Measurements from ENCODE around the gene CD300LB. TPM values are rescaled to one million over a fixed set of nuclear protein-coding genes. Genes with fewer than 3 reads are reported as not detected.
"Not testable (repeated sequence)": the region's sequence is repeated elsewhere in the genome, so short reads cannot be mapped to it uniquely, and the experiment has no call there.

The CD300LB gene
- total RNA-seq, 1 donor from 2014 or later = not detected

DNA sequence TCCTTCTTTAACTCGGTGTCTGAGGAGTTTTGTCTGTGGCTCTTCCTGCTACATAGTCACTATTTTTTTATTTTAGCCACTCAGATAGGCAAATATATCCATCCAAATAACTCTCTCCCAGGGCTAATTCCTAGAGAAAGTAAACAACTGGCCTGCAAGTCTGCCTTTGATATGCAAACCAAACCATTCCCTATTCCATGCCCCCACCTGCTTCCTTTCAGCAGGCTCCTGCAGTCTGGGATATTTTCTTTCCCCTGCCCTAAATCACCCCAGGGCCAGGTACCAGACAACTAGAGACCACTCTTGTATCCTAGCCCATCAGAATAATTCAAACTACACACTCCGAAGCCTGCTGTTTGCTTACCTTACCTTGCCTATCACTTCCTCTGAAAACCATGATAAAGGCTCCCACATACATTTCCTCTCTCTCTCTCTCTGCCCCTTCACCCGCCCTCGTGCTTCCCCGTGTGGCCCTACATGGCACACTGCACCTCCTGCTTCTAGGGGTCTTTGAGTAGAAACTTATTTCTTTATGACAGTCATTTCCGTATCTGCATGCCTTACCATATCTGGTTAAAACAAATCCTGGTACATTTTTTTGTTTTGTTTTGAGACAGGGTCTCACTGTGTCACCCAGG lies 27.7 kb upstream of the CD300LB start:
- Mint-ChIP-seq H3K4me3 (ENCODE audit: unreplicated experiment) (no peak overlapping the region), H3K27ac (ENCODE audit: unreplicated experiment) (no peak overlapping the region), H3K36me3 (ENCODE audit: unreplicated experiment) (peaks cover 27% of the 10 kb centered on the region), H3K9me3 (ENCODE audit: unreplicated experiment) (peaks cover 5% of the 10 kb centered on the region), H3K27me3 (ENCODE audit: unreplicated experiment) (no peaks in the 10 kb centered on the region), H3K4me1 (ENCODE audit: low read depth, unreplicated experiment) (no peaks in the 10 kb centered on the region)
- TF ChIP-seq, protein P1, sequence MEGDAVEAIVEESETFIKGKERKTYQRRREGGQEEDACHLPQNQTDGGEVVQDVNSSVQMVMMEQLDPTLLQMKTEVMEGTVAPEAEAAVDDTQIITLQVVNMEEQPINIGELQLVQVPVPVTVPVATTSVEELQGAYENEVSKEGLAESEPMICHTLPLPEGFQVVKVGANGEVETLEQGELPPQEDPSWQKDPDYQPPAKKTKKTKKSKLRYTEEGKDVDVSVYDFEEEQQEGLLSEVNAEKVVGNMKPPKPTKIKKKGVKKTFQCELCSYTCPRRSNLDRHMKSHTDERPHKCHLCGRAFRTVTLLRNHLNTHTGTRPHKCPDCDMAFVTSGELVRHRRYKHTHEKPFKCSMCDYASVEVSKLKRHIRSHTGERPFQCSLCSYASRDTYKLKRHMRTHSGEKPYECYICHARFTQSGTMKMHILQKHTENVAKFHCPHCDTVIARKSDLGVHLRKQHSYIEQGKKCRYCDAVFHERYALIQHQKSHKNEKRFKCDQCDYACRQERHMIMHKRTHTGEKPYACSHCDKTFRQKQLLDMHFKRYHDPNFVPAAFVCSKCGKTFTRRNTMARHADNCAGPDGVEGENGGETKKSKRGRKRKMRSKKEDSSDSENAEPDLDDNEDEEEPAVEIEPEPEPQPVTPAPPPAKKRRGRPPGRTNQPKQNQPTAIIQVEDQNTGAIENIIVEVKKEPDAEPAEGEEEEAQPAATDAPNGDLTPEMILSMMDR (IDR thresholded peaks at IDR 0.05; ENCODE audit: partially characterized antibody, unreplicated experiment) = no peak
- DNase-seq = no peak

DNA sequence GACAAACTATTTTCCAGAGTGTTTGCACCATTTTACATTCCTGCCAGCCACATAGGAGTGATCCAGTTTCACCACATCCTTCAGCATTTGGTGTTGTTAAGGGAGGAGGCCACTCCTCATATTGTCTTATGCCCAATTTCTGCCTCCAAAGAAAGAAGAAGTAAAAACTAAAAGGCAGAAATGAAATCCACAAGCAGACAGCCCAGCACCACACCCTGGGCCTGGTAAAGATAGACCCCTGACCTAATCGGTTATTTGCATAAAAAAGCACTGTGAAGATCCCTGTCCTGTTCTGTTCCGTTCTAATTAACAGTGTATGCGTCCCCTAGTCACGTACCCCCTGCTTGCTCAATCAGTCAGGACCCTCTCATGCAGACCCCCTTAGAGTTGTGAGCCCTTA lies 27.1 kb upstream of the CD300LB start:
- H3K4me1 Mint-ChIP-seq (ENCODE audit: low read depth, unreplicated experiment); H3K4me3 Mint-ChIP-seq (ENCODE audit: unreplicated experiment); H3K27ac Mint-ChIP-seq (ENCODE audit: unreplicated experiment); H3K27me3 Mint-ChIP-seq (ENCODE audit: unreplicated experiment); DNase-seq; H3K9me3 Mint-ChIP-seq (ENCODE audit: unreplicated experiment): not testable (repeated sequence)
- H3K36me3 Mint-ChIP-seq (ENCODE audit: unreplicated experiment) = peaks cover 26% of the 10 kb centered on the region

DNA sequence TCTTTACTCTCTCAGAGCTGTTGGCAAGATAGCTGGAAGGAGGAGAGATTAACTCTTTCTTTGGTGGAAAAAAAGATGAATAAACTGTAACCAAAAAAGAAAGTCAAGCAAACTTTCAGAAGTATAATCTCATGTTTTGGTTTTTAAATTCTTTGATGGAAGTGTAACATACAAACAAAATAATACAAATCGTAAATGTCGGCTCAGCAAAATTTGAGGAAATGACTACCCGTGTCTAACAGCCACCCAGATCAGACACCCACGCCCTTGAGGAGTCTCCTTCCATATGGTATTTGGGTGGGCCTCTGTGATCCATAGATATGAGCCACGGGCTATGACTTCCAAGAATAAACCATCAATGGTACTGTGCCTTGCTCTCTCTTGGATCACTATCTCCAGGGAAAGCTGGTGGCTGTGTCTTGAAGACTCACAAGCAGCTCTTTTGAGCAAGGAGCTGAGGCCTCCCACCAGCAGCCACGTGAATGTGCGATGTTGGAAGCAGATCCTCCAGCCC lies 24.2 kb upstream of the CD300LB start:
- no peak overlapping the region for H3K4me3 Mint-ChIP-seq (ENCODE audit: unreplicated experiment)
- no peak for DNase-seq
- no peaks in the 10 kb centered on the region for H3K4me1 Mint-ChIP-seq (ENCODE audit: low read depth, unreplicated experiment)
- no peak overlapping the region for H3K27ac Mint-ChIP-seq (ENCODE audit: unreplicated experiment)
- H3K27me3 Mint-ChIP-seq (ENCODE audit: unreplicated experiment) = peaks cover 5% of the 10 kb centered on the region
- TF ChIP-seq, protein P1 (IDR thresholded peaks at IDR 0.05; ENCODE audit: partially characterized antibody, unreplicated experiment) = no peak
- H3K36me3 Mint-ChIP-seq (ENCODE audit: unreplicated experiment) = peaks cover 18% of the 10 kb centered on the region
- H3K9me3 Mint-ChIP-seq (ENCODE audit: unreplicated experiment) = peaks cover 6% of the 10 kb centered on the region

DNA sequence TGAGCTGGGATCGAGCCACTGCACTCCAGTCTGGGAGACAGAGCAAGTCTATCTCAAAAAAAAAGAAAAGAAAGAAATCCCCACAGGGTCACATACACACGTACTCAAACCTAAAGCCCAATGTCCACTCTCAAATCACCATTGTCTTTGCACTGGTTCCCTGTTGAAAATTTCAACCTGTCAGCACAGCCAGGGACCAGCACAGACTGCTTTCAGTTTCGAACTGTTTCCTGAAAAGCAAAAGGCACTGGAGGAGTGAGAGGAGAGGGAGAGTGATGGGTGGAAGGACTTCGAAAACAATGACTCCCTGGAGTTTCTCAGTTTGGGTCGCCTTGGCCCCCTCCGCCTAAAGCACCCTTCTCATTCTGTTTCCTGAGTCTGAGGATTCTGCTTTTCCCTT lies 23.6 kb upstream of the CD300LB start:
- TF ChIP-seq, protein P1 (IDR thresholded peaks at IDR 0.05; ENCODE audit: partially characterized antibody, unreplicated experiment) = no peak
- Mint-ChIP-seq H3K27me3 (ENCODE audit: unreplicated experiment) (peaks cover 5% of the 10 kb centered on the region), H3K36me3 (ENCODE audit: unreplicated experiment) (peaks cover 18% of the 10 kb centered on the region), H3K4me3 (ENCODE audit: unreplicated experiment) (no peak overlapping the region), H3K9me3 (ENCODE audit: unreplicated experiment) (peaks cover 8% of the 10 kb centered on the region), H3K27ac (ENCODE audit: unreplicated experiment) (no peak overlapping the region), H3K4me1 (ENCODE audit: low read depth, unreplicated experiment) (no peaks in the 10 kb centered on the region)
- no peak for DNase-seq

DNA sequence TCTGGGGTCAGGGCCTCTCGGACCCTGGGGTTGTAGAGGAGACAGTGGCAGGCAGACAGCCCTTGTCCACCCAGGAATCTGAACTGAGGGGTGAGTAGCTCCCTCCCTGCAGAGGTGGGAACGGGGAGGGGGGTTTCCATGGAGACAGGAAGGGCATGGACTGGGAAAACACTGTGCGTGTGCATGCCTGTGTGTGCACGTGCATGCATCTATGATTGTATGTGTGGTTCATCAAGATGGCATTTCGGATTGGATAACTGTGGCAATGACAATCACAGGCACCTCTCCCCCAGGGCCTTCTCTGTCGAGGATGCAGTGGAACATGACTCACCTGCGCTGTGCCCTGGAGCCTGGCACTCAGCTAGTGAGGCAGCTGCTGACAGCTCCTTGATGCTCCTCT lies 20.8 kb upstream of the CD300LB start:
- no peak overlapping the region for H3K4me3 Mint-ChIP-seq (ENCODE audit: unreplicated experiment)
- H3K36me3 Mint-ChIP-seq (ENCODE audit: unreplicated experiment) = peaks cover 9% of the 10 kb centered on the region
- H3K4me1 Mint-ChIP-seq (ENCODE audit: low read depth, unreplicated experiment) = no peaks in the 10 kb centered on the region
- peaks cover 12% of the 10 kb centered on the region for H3K27me3 Mint-ChIP-seq (ENCODE audit: unreplicated experiment)
- H3K27ac Mint-ChIP-seq (ENCODE audit: unreplicated experiment) = no peak overlapping the region
- TF ChIP-seq, protein P1 (IDR thresholded peaks at IDR 0.05; ENCODE audit: partially characterized antibody, unreplicated experiment) = no peak
- no peak for DNase-seq
- peaks cover 4% of the 10 kb centered on the region for H3K9me3 Mint-ChIP-seq (ENCODE audit: unreplicated experiment)

Data from glutamatergic neuron (in vitro differentiated cells).